HG02798 (cell line): ENCODE results near the gene TFPI.
A peak's percentile ranks its signal among the peaks of the same experiment; 100 is the strongest.

Experiments used
- ATAC-seq: cut with Tn5 transposase; IDR thresholded peaks from one replicate; pipeline ENCODE4 v1.9.1; 2021; ENCODE audit warnings: mild to moderate bottlenecking; ENCODE audit not compliant: unreplicated experiment, poor library complexity

The TFPI gene

DNA sequence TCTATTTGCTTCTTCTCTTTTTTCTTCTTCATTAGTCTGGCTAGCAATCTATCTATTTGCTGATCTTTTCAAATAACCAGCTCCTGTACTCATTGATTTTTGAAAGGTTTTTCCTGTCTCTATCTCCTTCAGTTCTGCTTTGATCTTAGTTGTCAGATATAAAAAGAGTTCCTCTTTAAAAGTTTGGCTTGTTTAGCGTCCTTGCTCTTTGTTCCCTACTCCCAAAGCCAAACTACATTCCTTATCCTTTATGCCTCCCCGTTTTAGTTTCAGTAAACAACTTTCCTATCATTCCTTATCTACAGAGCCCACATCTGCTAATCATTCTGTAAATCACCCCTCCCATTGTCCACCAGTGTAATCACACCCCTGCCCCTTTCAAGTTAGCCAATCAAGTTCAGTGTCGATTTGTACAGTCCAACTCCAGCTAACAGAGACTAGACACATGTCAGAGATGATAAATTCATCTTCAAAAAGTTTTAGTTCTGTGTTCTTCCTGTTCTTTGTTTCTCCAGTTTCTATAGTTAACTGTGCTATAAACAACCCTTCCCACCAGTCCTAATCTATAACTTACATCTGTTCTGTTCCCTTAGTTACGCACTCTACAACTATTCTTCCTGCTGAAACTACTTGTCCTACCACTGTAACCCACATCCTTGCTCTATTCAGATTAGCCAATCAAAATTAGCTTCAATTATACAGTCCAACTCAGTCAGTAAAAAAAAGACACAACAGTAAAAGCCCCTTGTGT lies 44.4 kb downstream of the TFPI start:
- ATAC-seq = no peak

DNA sequence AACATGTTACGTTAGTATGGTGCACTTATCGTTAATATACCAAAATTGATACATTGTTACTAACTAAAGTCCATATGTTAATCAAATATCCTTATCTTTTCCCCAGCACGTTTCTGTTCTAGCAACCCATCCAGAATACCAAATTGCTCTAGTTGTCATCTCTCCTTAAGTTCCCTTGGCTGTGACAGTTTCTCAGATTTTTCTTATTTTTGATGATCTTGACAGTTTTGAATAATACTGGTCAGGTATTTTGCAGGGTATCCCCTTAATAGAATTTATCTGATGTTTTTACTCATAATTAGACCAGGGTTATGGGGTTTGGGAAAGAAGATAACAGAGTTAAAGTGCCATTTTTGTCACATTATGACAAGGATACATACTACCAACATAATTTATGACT lies 47.8 kb downstream of the TFPI start:
- ATAC-seq = no peak

DNA sequence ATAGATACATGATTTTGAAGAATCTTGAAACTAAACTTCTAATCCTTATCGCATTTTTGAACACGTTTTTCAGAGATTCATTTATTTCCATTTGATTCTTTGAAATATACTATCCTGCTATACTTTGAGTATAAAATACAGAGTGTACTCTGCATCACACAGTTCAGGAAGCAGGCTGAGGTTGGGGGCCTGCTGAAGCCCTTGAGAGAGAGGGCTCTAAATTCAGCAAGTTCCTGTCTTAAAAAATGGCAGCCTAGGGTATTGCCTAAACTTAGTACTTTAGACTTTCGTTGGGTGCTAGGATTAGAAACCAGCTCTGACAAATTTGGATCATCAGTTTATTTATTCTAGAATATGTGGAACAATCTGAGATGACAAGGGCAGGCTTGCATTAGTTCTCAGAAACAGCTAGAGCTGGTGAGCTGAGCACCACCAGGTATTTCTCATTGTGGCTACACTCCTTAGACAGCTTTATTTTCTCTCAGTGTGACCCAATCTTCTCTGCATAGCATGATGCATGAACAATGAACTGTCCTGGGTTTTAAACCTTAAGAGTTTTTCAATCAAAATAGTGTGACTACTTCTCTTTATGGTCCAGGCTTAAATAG lies 49.1 kb downstream of the TFPI start:
- no peak for ATAC-seq

DNA sequence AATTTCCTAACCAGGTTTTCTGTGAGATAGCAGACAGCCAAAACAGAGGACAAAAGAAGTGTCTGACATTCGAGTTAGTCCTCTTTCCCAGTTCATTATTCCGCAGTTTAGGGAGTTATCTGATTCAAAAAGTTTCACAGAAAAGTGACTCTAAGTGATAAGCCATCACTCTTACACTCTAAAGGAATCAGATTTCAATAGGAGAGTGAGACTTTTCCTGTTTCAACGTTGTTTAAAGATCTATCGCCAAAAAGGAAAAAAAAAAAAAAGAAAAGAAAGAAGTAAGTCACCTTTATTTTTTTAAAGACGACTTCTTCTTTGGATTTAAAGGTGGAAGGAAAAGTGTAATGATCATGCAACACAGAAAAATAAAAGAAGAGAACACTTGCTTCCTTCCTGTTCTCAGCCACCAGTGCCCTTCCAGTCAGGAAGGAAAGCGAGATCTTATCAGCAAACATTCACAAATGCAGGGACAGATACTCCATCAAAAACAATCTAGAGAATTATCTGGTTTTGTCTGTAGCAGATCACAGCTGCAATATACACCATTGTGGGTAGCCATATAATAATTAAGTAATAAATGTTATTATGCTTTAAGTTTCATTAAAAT lies 49.8 kb downstream of the TFPI start:
- no peak for ATAC-seq

DNA sequence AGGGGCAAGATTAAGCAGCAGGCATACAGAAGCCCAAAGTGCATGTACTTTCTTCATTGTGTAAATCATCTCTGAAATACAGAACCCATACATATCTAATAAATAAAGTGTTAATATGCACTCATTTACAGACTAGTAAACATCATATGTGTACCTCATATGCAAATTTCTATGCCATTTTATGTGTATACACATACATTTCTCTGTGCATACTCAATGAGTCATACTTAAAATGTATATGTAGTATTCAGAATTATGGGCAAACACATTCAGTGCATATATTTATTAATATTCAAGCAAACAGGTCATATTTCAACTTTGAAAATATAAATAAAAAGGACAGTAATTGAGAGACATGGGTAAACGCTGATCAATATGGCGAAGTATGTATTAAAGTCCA lies 50.5 kb downstream of the TFPI start:
- ATAC-seq = no peak

DNA sequence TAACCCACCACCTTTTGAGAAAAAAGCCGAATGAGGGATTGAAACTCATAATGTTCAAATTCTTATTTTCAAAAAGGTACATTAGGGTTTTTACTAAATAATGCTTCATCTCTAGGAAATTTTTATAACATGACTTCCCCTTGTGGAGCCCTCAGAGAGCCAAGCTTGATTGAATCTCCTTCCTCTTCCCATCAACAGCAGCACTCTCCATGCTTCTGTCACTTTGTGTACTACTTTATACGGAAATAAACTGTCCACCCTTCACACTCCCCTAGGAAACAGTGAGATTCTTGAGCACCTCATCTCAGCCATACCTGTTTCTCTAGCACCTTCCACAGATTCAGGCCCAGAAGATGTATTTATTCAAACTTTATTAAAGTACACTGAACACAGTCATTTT lies 51.8 kb downstream of the TFPI start:
- ATAC-seq = no peak

DNA sequence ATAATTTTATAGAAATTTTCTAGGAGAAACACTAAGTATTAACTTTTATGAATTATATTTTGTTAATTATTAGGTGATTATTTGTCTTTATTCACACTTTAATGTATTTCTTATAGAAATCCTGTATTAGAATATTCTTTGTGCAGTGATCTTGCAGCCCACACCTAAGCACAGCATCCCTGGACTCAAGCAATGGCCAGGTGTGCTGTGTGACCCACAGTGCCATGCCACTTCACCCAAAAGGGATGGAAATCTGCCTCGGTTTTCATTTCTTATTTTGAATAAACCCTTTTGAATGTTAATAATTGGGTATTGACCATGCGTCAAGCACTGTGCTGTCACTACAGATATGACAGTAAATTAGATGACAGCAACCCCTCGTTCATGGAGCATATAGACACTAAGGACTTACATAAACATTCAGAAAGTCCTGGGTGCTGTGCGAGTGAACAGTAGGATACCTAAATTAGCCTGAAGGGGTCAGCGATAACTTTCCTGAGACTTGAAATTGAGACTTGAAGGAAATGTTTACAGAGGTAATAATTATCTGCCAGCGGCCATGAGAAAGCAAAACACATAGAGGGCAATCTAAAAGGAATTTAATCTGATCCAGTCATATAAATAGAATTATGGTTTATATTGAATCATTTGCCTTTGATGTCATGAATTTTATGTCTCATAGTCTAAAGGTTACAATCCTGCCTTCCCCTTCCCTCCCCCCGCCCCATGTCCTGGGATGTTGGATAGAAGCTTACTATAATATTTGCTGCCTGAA lies 53.5 kb downstream of the TFPI start:
- ATAC-seq = no peak

DNA sequence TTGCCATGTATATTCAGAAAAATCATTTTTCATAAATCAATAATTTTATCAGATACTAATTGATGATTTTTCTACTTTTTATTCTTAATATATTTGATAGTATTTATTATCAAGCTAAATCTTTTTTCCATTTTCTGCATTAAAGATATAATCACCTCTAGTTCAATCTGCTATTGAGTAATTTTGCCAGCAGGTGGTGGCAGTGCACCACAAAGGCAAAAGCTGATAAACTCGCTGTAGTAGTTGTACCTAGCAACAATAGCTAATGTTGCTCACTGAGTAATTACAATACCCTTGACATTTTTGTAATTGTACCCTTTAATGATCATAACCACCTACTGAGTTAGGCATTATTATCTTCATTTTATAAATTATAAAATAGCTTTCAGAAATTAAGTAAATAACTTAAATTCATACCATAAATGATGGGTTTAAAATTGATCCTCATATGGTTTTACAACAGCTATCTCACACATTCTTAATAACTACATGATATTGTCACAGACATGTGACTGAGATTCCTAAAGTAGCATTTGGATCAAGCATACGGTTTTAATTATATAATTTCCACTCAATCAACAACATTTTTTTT lies 54.2 kb downstream of the TFPI start:
- ATAC-seq = peak; percentile 93

DNA sequence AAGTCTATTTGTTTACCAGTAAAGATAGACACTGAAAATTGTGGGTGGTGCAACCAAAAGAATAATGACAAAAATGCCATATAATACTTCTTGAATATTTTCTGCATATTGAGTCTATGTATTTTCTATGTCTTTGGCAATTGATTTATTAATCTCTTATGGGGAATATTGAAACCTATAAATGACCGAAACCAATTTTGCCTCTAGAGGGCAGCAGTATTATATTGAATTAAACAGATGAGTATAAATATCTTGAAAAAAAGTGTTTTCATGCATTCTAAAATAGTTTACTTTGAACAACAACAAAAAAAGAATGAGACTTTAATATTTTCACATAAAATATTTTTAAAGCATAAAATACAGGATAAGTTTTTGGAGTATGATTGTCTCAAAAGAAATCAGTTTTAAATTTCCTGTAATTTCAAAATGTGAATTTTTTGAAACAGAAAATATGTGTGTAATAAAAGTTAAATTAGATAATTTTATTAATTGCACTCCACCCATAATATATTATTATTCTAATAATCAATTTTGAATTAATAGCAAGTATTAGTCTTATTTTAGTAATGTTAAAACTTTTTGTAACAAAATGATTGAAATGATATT lies 56.3 kb downstream of the TFPI start:
- no peak for ATAC-seq

DNA sequence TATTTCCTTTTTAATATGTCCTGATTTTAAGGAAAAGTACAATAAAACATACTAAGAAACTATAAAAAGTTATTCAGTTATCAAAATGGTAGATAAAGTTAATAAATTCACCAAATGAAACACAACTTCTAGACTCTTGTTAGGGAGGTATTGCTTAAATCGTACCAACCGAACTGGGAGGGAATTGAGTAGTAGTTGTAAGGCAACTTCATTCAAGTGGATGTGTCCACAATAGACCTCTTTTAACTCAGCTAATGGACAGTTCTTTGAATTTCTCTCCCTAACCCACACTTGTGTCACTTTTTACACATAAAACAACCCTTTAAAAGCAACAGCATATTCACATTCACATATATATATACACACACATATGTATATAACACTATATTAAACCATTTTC lies 57.1 kb downstream of the TFPI start:
- no peak for ATAC-seq

DNA sequence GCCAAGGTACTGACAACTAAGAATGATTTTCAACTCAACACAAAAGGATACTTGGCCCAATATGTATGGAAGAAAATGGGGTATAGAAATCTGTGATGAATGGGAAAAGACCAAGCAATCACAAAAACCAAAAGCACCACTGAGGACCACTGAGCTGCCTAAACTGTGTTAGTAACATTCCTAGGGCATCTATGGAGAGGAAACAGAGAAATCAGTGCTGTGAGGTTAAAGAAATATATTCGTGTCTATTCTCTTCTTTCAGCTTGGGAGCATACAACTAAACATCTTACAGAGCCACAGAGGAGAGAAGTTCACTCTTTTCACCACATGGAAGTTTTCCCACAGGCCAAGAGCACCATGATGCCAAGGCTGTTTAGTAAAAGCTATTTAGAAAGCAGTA lies 58.9 kb downstream of the TFPI start:
- ATAC-seq = no peak

DNA sequence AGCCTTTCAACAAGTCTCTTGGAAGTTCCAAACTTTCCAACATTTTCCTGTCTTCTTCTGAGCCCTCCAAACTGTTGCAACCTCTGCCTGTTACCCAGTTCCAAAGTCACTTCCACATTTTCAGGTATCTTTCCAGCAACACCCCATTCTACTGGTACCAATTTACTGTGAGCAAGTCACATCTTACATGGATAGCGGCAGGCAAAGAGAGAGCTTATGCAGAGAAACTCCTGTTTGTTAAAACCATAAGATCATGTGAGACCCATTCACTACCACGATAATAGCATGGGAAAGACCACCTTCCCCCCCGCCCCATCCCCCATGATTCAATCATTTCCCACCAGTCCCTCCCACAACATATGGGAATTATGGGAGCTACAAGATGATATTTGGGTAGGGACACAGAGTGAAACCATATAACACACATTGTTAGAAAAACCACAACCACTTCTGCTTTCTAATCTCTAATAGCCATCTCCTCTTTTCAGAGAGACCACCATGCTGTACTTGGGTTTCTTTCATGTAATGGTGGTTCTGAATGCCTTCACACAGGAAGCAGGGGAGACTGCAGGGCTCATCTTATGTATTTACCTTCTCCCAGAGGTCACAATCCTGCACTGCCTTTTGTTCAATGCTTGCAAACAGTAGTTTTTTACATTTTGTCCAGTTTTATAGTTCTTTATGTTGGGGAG lies 60.2 kb downstream of the TFPI start:
- ATAC-seq = no peak

DNA sequence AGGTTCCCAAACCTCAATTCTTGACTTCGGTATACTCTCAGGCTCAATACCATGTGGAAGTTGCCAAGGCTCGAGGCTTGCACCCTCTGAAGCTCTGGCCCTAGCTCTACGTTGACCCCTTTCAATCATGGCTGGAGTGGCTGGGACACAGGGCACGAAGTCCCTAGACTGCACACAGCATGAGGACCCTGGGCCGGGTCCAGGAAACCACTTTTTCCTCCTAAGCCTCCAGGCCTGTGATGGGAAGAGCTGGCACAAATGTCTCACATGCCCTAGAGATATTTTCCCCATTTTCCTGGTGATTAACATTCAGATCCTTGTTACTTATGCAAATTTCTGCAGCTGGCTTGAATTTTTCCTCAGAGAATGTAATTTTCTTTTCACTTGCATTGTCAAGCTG lies 61.1 kb downstream of the TFPI start:
- ATAC-seq = no peak

DNA sequence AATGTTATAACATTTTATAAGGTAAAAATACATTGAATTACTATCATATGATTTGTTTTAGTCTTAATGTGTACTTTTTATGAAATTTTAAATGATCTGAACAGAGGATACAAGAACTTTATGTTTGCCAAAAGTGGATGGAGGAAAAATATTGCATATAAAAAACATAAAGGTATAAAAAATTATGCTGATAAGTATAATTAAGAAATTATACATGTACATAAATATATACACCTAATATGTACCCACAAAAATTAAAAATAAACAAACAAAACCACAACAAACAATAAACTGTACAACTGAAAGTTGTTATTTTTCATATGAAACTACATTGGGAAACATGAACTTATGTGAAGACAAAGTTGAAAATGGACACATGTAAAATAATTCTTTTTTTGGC lies 68.0 kb downstream of the TFPI start:
- ATAC-seq = no peak

DNA sequence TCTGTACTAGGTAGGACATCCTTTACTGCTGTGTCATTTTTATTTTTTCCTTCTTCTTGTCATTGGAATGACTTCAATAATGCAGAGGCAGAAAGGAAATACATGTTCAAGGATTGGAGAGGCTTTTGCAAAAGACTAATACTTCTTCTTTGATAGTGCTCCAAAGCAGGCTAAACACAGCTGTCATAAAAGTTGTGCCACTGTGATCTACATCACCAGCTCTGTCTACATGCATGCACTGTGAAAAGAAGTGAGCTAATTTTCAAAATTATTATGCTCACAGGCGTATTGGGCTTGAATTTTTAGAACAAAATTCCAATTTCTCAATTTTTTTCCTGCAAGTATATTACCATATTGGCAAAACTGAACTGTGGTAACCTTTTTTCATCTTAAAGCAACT lies 68.7 kb downstream of the TFPI start:
- no peak for ATAC-seq

DNA sequence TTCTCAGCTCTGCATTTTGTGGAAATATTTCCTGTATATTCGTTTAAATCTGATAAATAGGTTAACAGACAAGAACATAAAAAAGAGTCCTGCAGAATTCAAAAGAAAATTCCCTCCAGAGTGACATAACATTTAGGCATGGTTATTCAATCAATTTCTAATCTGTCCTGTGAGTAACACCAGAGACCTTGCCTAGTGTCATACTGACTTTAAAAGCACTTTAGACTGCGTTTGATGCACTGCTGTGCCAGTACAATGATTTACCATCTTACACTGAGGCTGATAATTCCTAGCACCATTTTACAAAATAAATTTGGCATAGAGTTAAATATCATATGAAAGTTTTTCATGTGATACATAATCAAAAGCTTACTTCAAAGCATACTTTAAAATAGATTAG lies 70.7 kb downstream of the TFPI start:
- no peak for ATAC-seq

DNA sequence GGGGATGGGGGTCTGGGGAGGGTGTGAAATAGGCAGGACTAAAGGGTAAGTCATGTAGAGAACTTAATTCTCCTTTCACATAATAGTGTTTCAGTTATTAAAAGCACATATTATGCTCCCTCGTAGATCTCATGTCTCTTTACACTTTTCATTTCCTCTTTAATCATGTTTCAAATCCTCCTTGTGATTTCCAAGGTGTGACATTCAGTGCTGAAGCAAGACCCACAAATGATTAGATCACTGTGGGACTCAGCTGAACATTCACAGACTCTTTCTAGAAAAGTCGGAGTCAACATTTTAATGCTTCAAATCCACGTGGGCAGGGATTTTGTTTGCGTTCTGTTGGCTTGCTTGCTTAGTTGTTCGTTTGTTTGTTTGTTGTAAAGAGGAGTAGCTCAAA lies 71.4 kb downstream of the TFPI start:
- ATAC-seq = peak; percentile 75

DNA sequence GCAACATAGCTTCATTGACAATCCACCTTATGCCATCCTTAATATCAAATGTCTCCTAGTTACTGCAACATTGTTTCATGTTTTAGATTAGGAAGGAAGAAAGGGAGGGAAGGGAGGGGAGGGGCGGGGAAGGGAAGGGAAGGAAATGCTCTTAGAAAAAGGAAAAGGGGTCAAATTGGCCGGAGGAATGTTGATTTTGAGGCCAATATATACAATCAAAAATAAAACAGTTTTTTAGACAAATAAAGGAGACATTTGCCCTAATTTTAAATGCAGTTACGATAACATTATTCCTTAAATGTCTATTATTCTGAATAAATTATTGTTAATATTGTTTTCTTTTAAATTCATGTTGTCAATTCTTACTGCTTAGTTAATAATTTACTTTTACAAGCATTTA lies 72.7 kb downstream of the TFPI start:
- no peak for ATAC-seq

DNA sequence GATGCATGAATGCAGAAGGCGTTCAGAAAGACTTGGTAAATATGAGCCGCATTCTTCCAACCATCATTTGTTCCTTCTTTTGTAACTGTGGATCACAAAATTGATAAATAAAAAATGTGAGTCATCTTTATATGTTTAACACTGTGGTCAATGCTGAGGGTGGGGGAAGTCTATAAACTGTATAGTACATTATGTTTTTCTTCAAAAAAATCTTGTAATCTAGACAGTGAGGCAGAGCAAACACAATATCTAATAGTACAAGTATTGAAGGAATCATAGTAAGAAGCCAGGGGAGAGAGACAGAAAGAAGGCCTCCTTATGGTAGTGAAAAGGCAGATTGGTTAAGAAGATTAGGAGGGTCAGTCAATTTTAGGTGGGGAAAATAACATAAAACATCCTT lies 75.5 kb downstream of the TFPI start:
- no peak for ATAC-seq

DNA sequence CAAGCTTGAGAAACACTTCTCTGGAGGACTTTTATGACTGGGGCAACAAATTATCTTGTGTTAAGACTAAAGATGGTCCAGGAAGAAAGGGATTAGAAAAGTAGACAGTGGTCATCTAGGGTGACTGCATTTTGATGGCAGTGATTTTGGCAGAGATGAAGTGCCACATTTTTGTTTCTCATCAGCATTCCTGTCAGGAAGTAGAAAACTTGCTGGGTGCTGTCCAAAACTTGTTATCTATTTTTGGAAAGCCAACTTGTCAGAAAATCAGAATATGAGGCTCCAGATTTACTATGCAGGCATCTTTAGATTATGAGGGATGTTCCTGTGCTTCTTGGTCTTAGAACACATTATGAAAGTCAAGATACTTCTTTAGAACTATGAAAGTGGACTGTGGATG lies 77.2 kb downstream of the TFPI start:
- no peak for ATAC-seq
